Measurements from ENCODE around the gene NR3C1. TPM values are rescaled to one million over a fixed set of nuclear protein-coding genes. Genes with fewer than 3 reads are reported as not detected.

NR3C1 gene
- total RNA-seq, 2 donors from 2014 or later, result 9.5 to 20.5 TPM

DNA sequence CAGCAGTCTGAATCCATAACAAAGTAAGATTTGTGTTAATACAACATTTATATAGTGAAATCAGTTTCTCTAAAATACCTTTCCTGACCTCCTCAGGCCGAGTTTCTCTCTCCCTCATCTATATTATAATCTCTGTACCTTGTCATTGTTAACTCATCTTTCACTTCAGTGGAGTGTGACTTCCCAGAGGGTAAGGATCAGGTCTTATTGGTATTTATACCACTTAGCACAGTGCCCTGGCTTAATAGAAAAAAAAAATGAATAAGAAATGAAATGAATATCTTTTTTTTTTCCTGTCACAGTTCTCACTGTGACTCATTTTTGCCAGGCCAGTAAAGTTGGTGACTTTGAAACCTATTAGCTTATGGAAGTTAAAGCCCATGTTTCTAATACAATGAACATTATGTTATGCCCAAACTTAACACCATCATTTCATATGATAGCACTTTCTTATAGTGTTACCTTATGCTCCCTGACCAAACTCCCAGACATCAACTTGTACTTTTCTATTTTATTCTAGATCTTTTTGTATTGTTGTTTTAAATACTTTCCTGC is 90.1 kb downstream of the NR3C1 start:
- Mint-ChIP-seq H3K9me3 (no peaks in the 10 kb centered on the region), H3K27me3 (ENCODE audit: insufficient read depth) (no peaks in the 10 kb centered on the region), H3K36me3 (ENCODE audit: low read depth) (peaks cover 37% of the 10 kb centered on the region), H3K27ac (no peak overlapping the region), H3K4me3 (no peak overlapping the region), H3K4me1 (no peaks in the 10 kb centered on the region)
- no peak overlapping the region for H3K4me3 ChIP-seq (ENCODE audit: low read length)
- TF ChIP-seq, protein P1, sequence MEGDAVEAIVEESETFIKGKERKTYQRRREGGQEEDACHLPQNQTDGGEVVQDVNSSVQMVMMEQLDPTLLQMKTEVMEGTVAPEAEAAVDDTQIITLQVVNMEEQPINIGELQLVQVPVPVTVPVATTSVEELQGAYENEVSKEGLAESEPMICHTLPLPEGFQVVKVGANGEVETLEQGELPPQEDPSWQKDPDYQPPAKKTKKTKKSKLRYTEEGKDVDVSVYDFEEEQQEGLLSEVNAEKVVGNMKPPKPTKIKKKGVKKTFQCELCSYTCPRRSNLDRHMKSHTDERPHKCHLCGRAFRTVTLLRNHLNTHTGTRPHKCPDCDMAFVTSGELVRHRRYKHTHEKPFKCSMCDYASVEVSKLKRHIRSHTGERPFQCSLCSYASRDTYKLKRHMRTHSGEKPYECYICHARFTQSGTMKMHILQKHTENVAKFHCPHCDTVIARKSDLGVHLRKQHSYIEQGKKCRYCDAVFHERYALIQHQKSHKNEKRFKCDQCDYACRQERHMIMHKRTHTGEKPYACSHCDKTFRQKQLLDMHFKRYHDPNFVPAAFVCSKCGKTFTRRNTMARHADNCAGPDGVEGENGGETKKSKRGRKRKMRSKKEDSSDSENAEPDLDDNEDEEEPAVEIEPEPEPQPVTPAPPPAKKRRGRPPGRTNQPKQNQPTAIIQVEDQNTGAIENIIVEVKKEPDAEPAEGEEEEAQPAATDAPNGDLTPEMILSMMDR (conservative IDR thresholded peaks at IDR 0.05), result no peak
- no peak for DNase-seq
- no peak overlapping the region for H3K9ac ChIP-seq (ENCODE audit: extremely low read depth, low read length, poor library complexity, severe bottlenecking)
- WGBS, 2 experiments (ENCODE audit: insufficient coverage in 1 of 2, insufficient read length in 1 of 2), result 100% methylated on average over 1 of the region's 1 CpG
- H3K27me3 ChIP-seq (ENCODE audit: control insufficient read depth, insufficient read depth, low read length, poor library complexity, severe bottlenecking), result no peaks in the 10 kb centered on the region
- peaks cover 29% of the 10 kb centered on the region for H3K36me3 ChIP-seq (ENCODE audit: control insufficient read depth, insufficient read depth, low read length)
- H3K4me1 ChIP-seq (ENCODE audit: control insufficient read depth, insufficient read depth, low read length), result no peaks in the 10 kb centered on the region
- H3K27ac ChIP-seq (ENCODE audit: low read depth, low read length), result no peak overlapping the region
- H3K9me3 ChIP-seq (ENCODE audit: control insufficient read depth, low read length), result no peaks in the 10 kb centered on the region

DNA sequence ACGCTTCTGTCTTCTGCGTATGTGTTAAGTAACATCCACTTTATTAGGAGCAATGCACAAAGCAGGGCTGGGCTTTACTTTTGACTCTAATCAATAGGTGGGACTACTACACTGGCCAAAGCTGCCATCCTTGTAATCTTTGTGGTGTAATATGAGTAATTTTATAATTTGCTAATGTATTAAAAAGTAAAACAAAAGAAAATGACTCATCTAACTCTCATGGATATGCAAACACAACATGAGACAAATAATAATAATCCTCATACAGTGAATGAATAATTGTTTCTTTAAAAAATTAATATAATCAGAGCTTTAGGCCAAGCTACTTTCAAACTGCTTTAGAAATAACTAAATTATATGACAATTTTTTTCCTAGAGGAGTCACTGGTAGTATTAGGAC is 90.7 kb downstream of the NR3C1 start:
- Mint-ChIP-seq H3K4me1 (no peaks in the 10 kb centered on the region), H3K4me3 (no peak overlapping the region), H3K36me3 (ENCODE audit: low read depth) (peaks cover 40% of the 10 kb centered on the region), H3K27ac (no peak overlapping the region), H3K27me3 (ENCODE audit: insufficient read depth) (no peaks in the 10 kb centered on the region), H3K9me3 (no peaks in the 10 kb centered on the region)
- WGBS, 2 experiments (ENCODE audit: insufficient coverage in 1 of 2, insufficient read length in 1 of 2), result 95 to 99% methylated on average over 2 of the region's 2 CpGs
- no peak for DNase-seq
- no peaks in the 10 kb centered on the region for H3K27me3 ChIP-seq (ENCODE audit: control insufficient read depth, insufficient read depth, low read length, poor library complexity, severe bottlenecking)
- H3K4me1 ChIP-seq (ENCODE audit: control insufficient read depth, insufficient read depth, low read length), result no peaks in the 10 kb centered on the region
- no peak overlapping the region for H3K9ac ChIP-seq (ENCODE audit: extremely low read depth, low read length, poor library complexity, severe bottlenecking)
- no peaks in the 10 kb centered on the region for H3K9me3 ChIP-seq (ENCODE audit: control insufficient read depth, low read length)
- peaks cover 34% of the 10 kb centered on the region for H3K36me3 ChIP-seq (ENCODE audit: control insufficient read depth, insufficient read depth, low read length)
- H3K4me3 ChIP-seq (ENCODE audit: low read length), result no peak overlapping the region
- H3K27ac ChIP-seq (ENCODE audit: low read depth, low read length), result no peak overlapping the region
- TF ChIP-seq, protein P1 (conservative IDR thresholded peaks at IDR 0.05), result no peak

DNA sequence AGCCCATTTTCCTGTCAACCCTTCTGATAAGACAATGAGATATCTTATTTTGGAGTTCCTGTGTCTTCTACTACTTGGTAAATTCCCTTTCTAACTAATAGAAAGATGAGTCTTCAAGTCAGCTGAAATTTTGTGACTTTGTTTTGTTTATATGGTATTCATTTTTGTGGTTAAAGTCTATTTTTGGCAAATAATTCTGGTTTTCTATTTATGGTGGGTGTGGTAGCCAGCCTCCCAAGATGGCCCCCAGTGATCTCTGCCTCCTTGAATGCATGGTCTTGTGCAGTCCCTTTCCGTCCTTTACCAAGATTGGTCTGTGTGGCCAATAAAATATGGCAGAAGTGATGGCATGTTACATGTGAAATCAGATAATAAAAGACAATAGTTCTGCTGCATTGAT is 91.5 kb downstream of the NR3C1 start:
- peaks cover 44% of the 10 kb centered on the region for H3K36me3 Mint-ChIP-seq (ENCODE audit: low read depth)
- no peak overlapping the region for H3K27ac Mint-ChIP-seq
- H3K9me3 ChIP-seq (ENCODE audit: control insufficient read depth, low read length), result no peaks in the 10 kb centered on the region
- H3K36me3 ChIP-seq (ENCODE audit: control insufficient read depth, insufficient read depth, low read length), result peaks cover 42% of the 10 kb centered on the region
- no peak overlapping the region for H3K4me3 Mint-ChIP-seq
- TF ChIP-seq, protein P1 (conservative IDR thresholded peaks at IDR 0.05), result no peak
- no peak overlapping the region for H3K9ac ChIP-seq (ENCODE audit: extremely low read depth, low read length, poor library complexity, severe bottlenecking)
- H3K9me3 Mint-ChIP-seq, result no peaks in the 10 kb centered on the region
- no peaks in the 10 kb centered on the region for H3K27me3 ChIP-seq (ENCODE audit: control insufficient read depth, insufficient read depth, low read length, poor library complexity, severe bottlenecking)
- WGBS, 2 experiments (ENCODE audit: insufficient coverage in 1 of 2, insufficient read length in 1 of 2), result 88 to 100% methylated on average over 1 of the region's 1 CpG
- no peaks in the 10 kb centered on the region for H3K4me1 ChIP-seq (ENCODE audit: control insufficient read depth, insufficient read depth, low read length)
- no peak for DNase-seq
- H3K27ac ChIP-seq (ENCODE audit: low read depth, low read length), result no peak overlapping the region
- no peak overlapping the region for H3K4me3 ChIP-seq (ENCODE audit: low read length)
- no peaks in the 10 kb centered on the region for H3K27me3 Mint-ChIP-seq (ENCODE audit: insufficient read depth)
- no peaks in the 10 kb centered on the region for H3K4me1 Mint-ChIP-seq

Measured in endodermal cell (in vitro differentiated cells).